H1 (cell line): ENCODE data around the gene RCC2. TPM values are rescaled to one million over a fixed set of nuclear protein-coding genes. Genes with fewer than 3 reads are reported as not detected.

Source experiments
- CHD1 ChIP-seq: IDR thresholded peaks from 2 replicates; pipeline ENCODE4 v1.6.1; 2012; ENCODE audit warnings: low read depth, low read length, improper control_type of control experiment
- GTF2F1 ChIP-seq: IDR thresholded peaks from 2 replicates; pipeline ENCODE4 v1.6.1; 2012; ENCODE audit warnings: low read depth, low read length, improper control_type of control experiment, borderline replicate concordance
- POLR2AphosphoS5 ChIP-seq: IDR thresholded peaks from 2 replicates; pipeline ENCODE4 v1.6.1; 2011; ENCODE audit warnings: low read depth, low read length
- SIN3A ChIP-seq, 2 experiments: IDR thresholded peaks in 1 of 2; conservative IDR thresholded peaks in 1 of 2; 2 replicates each; pipeline ENCODE4 v1.6.1; 2011 to 2012; ENCODE audit warnings: low read length in 2 of 2, improper control_type of control experiment in 1 of 2, low read depth in 1 of 2, mild to moderate bottlenecking in 1 of 2
- SIX5 ChIP-seq: IDR thresholded peaks from 2 replicates; pipeline ENCODE4 v1.6.1; 2011; ENCODE audit warnings: mild to moderate bottlenecking, low read depth, low read length
- ZNF274 ChIP-seq: IDR thresholded peaks from 2 replicates; pipeline ENCODE4 v1.7.0; 2012; ENCODE audit warnings: low read length, borderline replicate concordance; ENCODE audit errors: extremely low read depth
- polyA plus RNA-seq, 7 experiments: library from polyadenylated mRNA; depleted of rRNA in 3 of 7; stranded (reverse) in 5 of 7; unstranded in 2 of 7; fragments of >200 nt in 5 of 7; fragments of 200-250 nt in 2 of 7; gene quantifications; 1 replicate in 5 of 7; 2 replicates in 1 of 7; 4 replicates in 1 of 7; pipeline versions ENCODE4 v1.2.1 to v1.2.3, GENCODE V29; 2011 to 2013; ENCODE audit warnings: missing spikeins in 2 of 7, mixed read lengths in 2 of 7
- total RNA-seq: library from RNA; stranded (reverse); fragmentation: NEBNext Ultra II Directional; extraction: Animal tissue kit (Norgen Biotek cat#: 25700); gene quantifications from 2 replicates; pipeline ENCODE4 v1.2.1, GENCODE V29; 2021
- TF ChIP-seq, protein P1 (sequence below), 3 experiments: IDR thresholded peaks; 1 replicate in 2 of 3; 2 replicates in 1 of 3; pipeline versions ENCODE4 v1.5.1 to v1.6.1; 2011; ENCODE audit warnings: low read length in 3 of 3, mild to moderate bottlenecking in 3 of 3, inconsistent platforms in 2 of 3, low read depth in 1 of 3, moderate library complexity in 1 of 3; ENCODE audit not compliant: insufficient read depth in 1 of 3; ENCODE audit errors: control extremely low read depth in 1 of 3
- TF ChIP-seq, protein P2 (sequence below): IDR thresholded peaks from 2 replicates; pipeline ENCODE4 v1.6.1; 2012; ENCODE audit warnings: inconsistent platforms

The RCC2 gene
- total and polyA plus RNA-seq, 2 of the 8 experiments (the other 6 are each of a cell fraction or from before 2014, with no cell fraction given) = 229 to 455 TPM

DNA sequence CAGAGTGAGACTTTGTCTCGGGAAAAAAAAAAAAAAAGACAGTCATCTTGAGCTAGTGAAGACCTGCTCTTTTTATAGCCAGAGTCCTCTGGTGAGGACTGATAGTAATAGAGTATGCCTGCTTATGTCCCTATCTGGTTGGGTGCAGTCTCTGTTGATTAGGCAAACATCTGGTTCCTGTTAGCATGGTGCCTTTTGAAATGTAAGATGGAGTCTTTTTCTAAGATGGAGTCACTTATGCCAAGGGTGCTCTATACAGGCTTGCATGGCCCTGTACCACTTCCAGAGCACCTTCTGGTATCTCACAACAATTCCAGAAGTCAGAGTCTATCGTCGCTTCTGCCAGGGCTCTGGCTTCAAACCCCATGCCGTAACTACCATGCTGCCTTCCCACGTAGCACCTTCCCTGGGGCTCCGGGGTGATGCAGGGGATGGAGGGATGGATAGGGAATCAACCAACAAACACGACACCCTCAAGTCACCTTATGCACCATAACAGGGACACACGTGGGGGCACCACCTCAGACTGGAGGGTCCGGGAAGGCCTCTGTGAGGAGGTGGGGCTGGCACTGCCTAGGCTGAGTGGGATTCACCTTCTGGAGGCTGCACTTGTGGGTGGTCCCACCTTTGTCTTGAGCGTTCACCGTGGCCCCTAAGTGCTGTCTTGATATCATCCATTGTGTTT, 79.1 kb downstream of the RCC2 start (continued):
- TF ChIP-seq, protein P1, sequence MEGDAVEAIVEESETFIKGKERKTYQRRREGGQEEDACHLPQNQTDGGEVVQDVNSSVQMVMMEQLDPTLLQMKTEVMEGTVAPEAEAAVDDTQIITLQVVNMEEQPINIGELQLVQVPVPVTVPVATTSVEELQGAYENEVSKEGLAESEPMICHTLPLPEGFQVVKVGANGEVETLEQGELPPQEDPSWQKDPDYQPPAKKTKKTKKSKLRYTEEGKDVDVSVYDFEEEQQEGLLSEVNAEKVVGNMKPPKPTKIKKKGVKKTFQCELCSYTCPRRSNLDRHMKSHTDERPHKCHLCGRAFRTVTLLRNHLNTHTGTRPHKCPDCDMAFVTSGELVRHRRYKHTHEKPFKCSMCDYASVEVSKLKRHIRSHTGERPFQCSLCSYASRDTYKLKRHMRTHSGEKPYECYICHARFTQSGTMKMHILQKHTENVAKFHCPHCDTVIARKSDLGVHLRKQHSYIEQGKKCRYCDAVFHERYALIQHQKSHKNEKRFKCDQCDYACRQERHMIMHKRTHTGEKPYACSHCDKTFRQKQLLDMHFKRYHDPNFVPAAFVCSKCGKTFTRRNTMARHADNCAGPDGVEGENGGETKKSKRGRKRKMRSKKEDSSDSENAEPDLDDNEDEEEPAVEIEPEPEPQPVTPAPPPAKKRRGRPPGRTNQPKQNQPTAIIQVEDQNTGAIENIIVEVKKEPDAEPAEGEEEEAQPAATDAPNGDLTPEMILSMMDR (IDR thresholded peaks at IDR 0.05; ENCODE audit: control extremely low read depth in 1 of 3, insufficient read depth in 1 of 3, low read depth in 1 of 3, low read length in 3 of 3) = no peak
- no peak for TF ChIP-seq GTF2F1
- TF ChIP-seq, protein P2, sequence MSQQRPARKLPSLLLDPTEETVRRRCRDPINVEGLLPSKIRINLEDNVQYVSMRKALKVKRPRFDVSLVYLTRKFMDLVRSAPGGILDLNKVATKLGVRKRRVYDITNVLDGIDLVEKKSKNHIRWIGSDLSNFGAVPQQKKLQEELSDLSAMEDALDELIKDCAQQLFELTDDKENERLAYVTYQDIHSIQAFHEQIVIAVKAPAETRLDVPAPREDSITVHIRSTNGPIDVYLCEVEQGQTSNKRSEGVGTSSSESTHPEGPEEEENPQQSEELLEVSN = no peak
- no peak for TF ChIP-seq SIN3A (conservative IDR thresholded peaks at IDR 0.05 in 1 of 2, IDR thresholded peaks at IDR 0.05 in 1 of 2; ENCODE audit: low read depth in 1 of 2, low read length in 2 of 2)
- no peak for TF ChIP-seq SIX5
- TF ChIP-seq ZNF274 = no peak
- TF ChIP-seq POLR2AphosphoS5 = no peak
- no peak for TF ChIP-seq CHD1
